Spleen (tissue), 11 donors: ENCODE data around the gene CHST12. TPM values are rescaled to one million over a fixed set of nuclear protein-coding genes. Genes with fewer than 3 reads are reported as not detected.

Source experiments
- DNase-seq: peaks from one replicate; pipeline ENCODE4 v3.0.0-alpha.2; 2020
- H3K27ac ChIP-seq, 8 donors: fragments of 200-600 bp; sonication (generic) in 7 of 8; 1 replicate in 4 of 8; 2 replicates in 4 of 8; pipeline versions ENCODE4 v1.5.0 to v1.8.0; 2016 to 2021; ENCODE audit warnings: inconsistent platforms in 4 of 8, mild to moderate bottlenecking in 4 of 8, moderate library complexity in 1 of 8
- H3K27me3 ChIP-seq, 7 donors: fragments of 200-600 bp; sonication (generic) in 6 of 7; replicated peaks in 1 of 7; 1 replicate in 4 of 7; 2 replicates in 3 of 7; pipeline versions ENCODE4 v1.5.0 to v1.8.0; 2016 to 2021; ENCODE audit warnings: inconsistent platforms in 3 of 7, mild to moderate bottlenecking in 1 of 7
- H3K36me3 ChIP-seq, 6 donors: fragments of 200-600 bp; sonication (generic) in 5 of 6; 1 replicate in 4 of 6; 2 replicates in 2 of 6; pipeline versions ENCODE4 v1.5.0 to v1.8.0; 2016 to 2021; ENCODE audit warnings: inconsistent platforms in 2 of 6
- H3K4me1 ChIP-seq, 6 donors: fragments of 200-600 bp; sonication (generic) in 5 of 6; 1 replicate in 3 of 6; 2 replicates in 3 of 6; pipeline versions ENCODE4 v1.5.0 to v1.8.0; 2016 to 2021; ENCODE audit warnings: inconsistent platforms in 3 of 6
- H3K4me3 ChIP-seq, 8 donors: fragments of 200-600 bp; sonication (generic) in 7 of 8; 1 replicate in 4 of 8; 2 replicates in 4 of 8; pipeline versions ENCODE4 v1.5.0 to v1.8.0; 2016 to 2021; ENCODE audit warnings: inconsistent platforms in 4 of 8, mild to moderate bottlenecking in 4 of 8, moderate library complexity in 2 of 8
- H3K9me3 ChIP-seq, 8 donors: fragments of 200-600 bp; sonication (generic) in 7 of 8; 1 replicate in 4 of 8; 2 replicates in 4 of 8; pipeline versions ENCODE4 v1.5.0 to v1.8.0; 2016 to 2021; ENCODE audit warnings: inconsistent platforms in 4 of 8
- CTCF ChIP-seq, 11 experiments: fragments of 200-600 bp in 7 of 11; fragments of 450-650 bp in 4 of 11; sonication (generic) in 4 of 11; IDR thresholded peaks in 8 of 11; conservative IDR thresholded peaks in 3 of 11; 1 replicate in 7 of 11; 2 replicates in 4 of 11; pipeline versions ENCODE4 v1.4.0 to v1.8.0; 2016 to 2021; ENCODE audit warnings: antibody characterized with exemption in 11 of 11, inconsistent platforms in 4 of 11, mild to moderate bottlenecking in 1 of 11
- POLR2A ChIP-seq, 3 donors: fragments of 450-650 bp; IDR thresholded peaks; one replicate each; pipeline ENCODE4 v1.5.1; 2017; ENCODE audit warnings: antibody characterized with exemption in 3 of 3, mild to moderate bottlenecking in 1 of 3
- POLR2AphosphoS5 ChIP-seq, 3 donors: sonication (generic); formaldehyde crosslinking; IDR thresholded peaks; one replicate each; pipeline ENCODE4 v1.5.1; 2017; ENCODE audit warnings: antibody characterized with exemption in 3 of 3
- WGBS, 5 donors: extraction: QIAGEN DNeasy Blood & Tissue Kit in 3 of 5; methylation state at CpG; one replicate each; pipeline versions ENCODE4 v1.1.5 to v1.1.7; 2013 to 2018; 5-methylcytosine and 5-hydroxymethylcytosine counted together
- intact Hi-C: fragments of 100-400 bp; cut with DNase I; formaldehyde crosslinking; loops from one replicate; pipeline ENCODE4 v1.15.0; 2023; ENCODE audit warnings: low total_unique reads
- polyA plus RNA-seq, 3 donors: library from polyadenylated mRNA; stranded (reverse); fragments of 200-250 nt; gene quantifications; one replicate each; pipeline ENCODE4 v1.2.1, GENCODE V29; 2013
- total RNA-seq, 7 donors: library from RNA; depleted of rRNA in 3 of 7; stranded (reverse); fragments of >200 nt in 3 of 7; fragmentation: NEBNext Ultra II Directional in 4 of 7; extraction: Animal tissue kit (Norgen Biotek cat#: 25700) in 4 of 7; gene quantifications; one replicate each; pipeline versions ENCODE4 v1.1.0 to v1.2.1, GENCODE V29; 2016 to 2021
- donor health status: healthy with polysubstance abuse.
- donor health status: DM: no; HTN: no; CAD: no; lungs with moderate emphysema.
- donor health status: DM: no; HTN: no; CAD: no.
- donor health status: Bipolar disorder and iron deficiency.
- donor health status: healthy.
- donor health status: DM: no; HTN: no; CAD: no.
- donor health status: DM: yes; HTN: yes; CAD: no.

CHST12 gene
- total and polyA plus RNA-seq, 10 donors: 7.7 to 51.4 (median 31.6) TPM

GRCh38 chr7:2476298-2476697 is 72.9 kb downstream of the CHST12 start, which contains the start of gene GRIFIN:
Gene GRIFIN, minus strand, starts transcription at chr7:2476398. Its CDS starts 15 bp downstream, at chr7:2476383.
- Histone ChIP-seq H3K27me3 (peaks cover 0 to 62% (median 0%) of the 10 kb centered on the region in 7 donors), H3K4me3 (no peak within 1 kb of the TSS), H3K4me1 (peaks cover 13 to 40% (median 18%) of the 10 kb centered on the region in 6 donors), H3K36me3 (no peaks in the 10 kb centered on the region), H3K9me3 (no peaks in the 10 kb centered on the region), H3K27ac (no peak within 1 kb of the TSS)
- intact Hi-C loops: loop anchor here (10.0 kb wide), 2 partner anchors 99 to 209 kb away; partner anchors contain the start of gene AMZ1
- 63 to 85% (median 78%) methylated on average over 2 to 14 of the region's 16 CpGs for WGBS, 5 donors
- TF ChIP-seq POLR2A (IDR thresholded peaks at IDR 0.05): no peak
- no peak for TF ChIP-seq POLR2AphosphoS5 (IDR thresholded peaks at IDR 0.05)
- TF ChIP-seq CTCF (IDR thresholded peaks at IDR 0.05 in 8 of 11, conservative IDR thresholded peaks at IDR 0.05 in 3 of 11): no peak
- no peak for DNase-seq

- peaks cover 13 to 34% (median 16%) of the 10 kb centered on the region in 6 donors for H3K4me1 ChIP-seq
- H3K27me3 ChIP-seq: peaks cover 0 to 56% (median 0%) of the 10 kb centered on the region in 7 donors
- no peaks in the 10 kb centered on the region for H3K36me3 ChIP-seq
- H3K27ac ChIP-seq: no peak overlapping the region
- H3K9me3 ChIP-seq: no peaks in the 10 kb centered on the region
- 75 to 87% (median 79%) methylated on average over 19 to 25 of the region's 25 CpGs for WGBS, 5 donors
- TF ChIP-seq POLR2A (IDR thresholded peaks at IDR 0.05) (no peak), POLR2AphosphoS5 (IDR thresholded peaks at IDR 0.05) (no peak), CTCF (IDR thresholded peaks at IDR 0.05 in 8 of 11, conservative IDR thresholded peaks at IDR 0.05 in 3 of 11) (no peak)
- intact Hi-C loops: loop anchor here (10.0 kb wide), 2 partner anchors 98 to 208 kb away; partner anchors contain the start of gene AMZ1
- DNase-seq: no peak
- no peak overlapping the region for H3K4me3 ChIP-seq
These were observed 73.5 kb downstream of the CHST12 start for GRCh38 chr7:2476776-2477446.

GRCh38 chr7:2477447-2478398 is 74.3 kb downstream of the CHST12 start:
- intact Hi-C loops: loop anchor here (10.0 kb wide), 2 partner anchors 97 to 207 kb away; partner anchors contain the start of gene AMZ1
- Histone ChIP-seq H3K27ac (no peak overlapping the region), H3K9me3 (peaks cover 0 to 4% (median 2%) of the 10 kb centered on the region in 8 donors), H3K36me3 (no peaks in the 10 kb centered on the region), H3K4me3 (peak overlapping the region in 1 of 8 donors; percentile 49), H3K4me1 (peaks cover 13 to 34% (median 16%) of the 10 kb centered on the region in 6 donors), H3K27me3 (peaks cover 0 to 53% (median 0%) of the 10 kb centered on the region in 7 donors)
- DNase-seq: peak; percentile 93
- TF ChIP-seq CTCF (IDR thresholded peaks at IDR 0.05 in 8 of 11, conservative IDR thresholded peaks at IDR 0.05 in 3 of 11): peak; percentile 85 to 94 (median 89)
- TF ChIP-seq POLR2A (IDR thresholded peaks at IDR 0.05): no peak
- TF ChIP-seq POLR2AphosphoS5 (IDR thresholded peaks at IDR 0.05): peak; percentile 69 to 85 (median 78)
- 12 to 29% (median 23%) methylated on average over 15 to 34 of the region's 34 CpGs for WGBS, 5 donors
